Neural cell (in vitro differentiated cells): ENCODE measurements around the gene LEF1. TPM values are rescaled to one million over a fixed set of nuclear protein-coding genes. Genes with fewer than 3 reads are reported as not detected.

Experiments
- H2AFZ ChIP-seq: fragments of 200-600, 300-800 bp; sonication (generic), shearing (Covaris generic); 2 replicates; pipeline ENCODE4 v1.6.0; 2014; ENCODE audit warnings: low read depth, mild to moderate bottlenecking, antibody characterized with exemption, low read length, moderate library complexity
- H3F3A ChIP-seq: fragments of 200-600 bp; shearing (Covaris generic); 2 replicates; pipeline ENCODE4 v1.6.1; 2016; ENCODE audit warnings: mild to moderate bottlenecking, moderate library complexity, mixed read lengths, antibody characterized with exemption, low read length; ENCODE audit not compliant: insufficient read depth, poor library complexity, severe bottlenecking
- H3K27ac ChIP-seq: fragments of 200-600, 300-800 bp; sonication (generic), shearing (Covaris generic); 2 replicates; pipeline ENCODE4 v1.5.1; 2014; ENCODE audit warnings: mild to moderate bottlenecking, low read length, moderate library complexity
- H3K27me3 ChIP-seq: fragments of 300-800, 200-600 bp; sonication (generic), shearing (Covaris generic); 2 replicates; pipeline ENCODE4 v1.6.0; 2014; ENCODE audit warnings: mild to moderate bottlenecking, low read depth, low read length, moderate library complexity; ENCODE audit not compliant: insufficient read depth
- H3K36me3 ChIP-seq: fragments of 300-800, 200-600 bp; sonication (generic), shearing (Covaris generic); 2 replicates; pipeline ENCODE4 v1.5.1; 2014; ENCODE audit warnings: mild to moderate bottlenecking, antibody characterized with exemption, low read length, moderate library complexity; ENCODE audit not compliant: insufficient read depth
- H3K4me2 ChIP-seq: fragments of 300-800, 200-600 bp; sonication (generic), shearing (Covaris generic); 2 replicates; pipeline ENCODE4 v1.6.0; 2014; ENCODE audit warnings: mild to moderate bottlenecking, low read length
- H3K4me3 ChIP-seq: fragments of 300-800, 200-600 bp; sonication (generic), shearing (Covaris generic); 2 replicates; pipeline ENCODE4 v1.5.1; 2014; ENCODE audit warnings: mild to moderate bottlenecking, low read length, moderate library complexity
- H3K79me2 ChIP-seq: fragments of 200-600 bp; shearing (Covaris generic); replicated peaks from 2 replicates; pipeline ENCODE4 v1.6.0; 2014; ENCODE audit warnings: mild to moderate bottlenecking, low read length, moderate library complexity; ENCODE audit not compliant: insufficient read depth
- H3K9ac ChIP-seq: fragments of 300-800, 200-600 bp; sonication (generic), shearing (Covaris generic); 2 replicates; pipeline ENCODE4 v1.6.1; 2016; ENCODE audit warnings: mild to moderate bottlenecking, low read length, mixed read lengths
- H3K9me2 ChIP-seq: fragments of 200-600 bp; shearing (Covaris generic); 2 replicates; pipeline ENCODE4 v1.6.1; 2016; ENCODE audit warnings: mild to moderate bottlenecking, low read length, mixed read lengths; ENCODE audit not compliant: insufficient read depth
- H3K9me3 ChIP-seq: fragments of 200-600, 300-800 bp; sonication (generic), shearing (Covaris generic); 2 replicates; pipeline ENCODE4 v1.6.1; 2016; ENCODE audit warnings: mild to moderate bottlenecking, mixed run types, low read length, moderate library complexity, mixed read lengths
- H4K20me1 ChIP-seq: fragments of 200-600 bp; shearing (Covaris generic); 2 replicates; pipeline ENCODE4 v1.6.1; 2016; ENCODE audit warnings: mild to moderate bottlenecking, mixed run types; ENCODE audit not compliant: insufficient read depth
- EP300 ChIP-seq: fragments of 450-650 bp; conservative IDR thresholded peaks from 2 replicates; pipeline ENCODE4 v1.6.1; 2014; ENCODE audit warnings: antibody characterized with exemption, mild to moderate bottlenecking, moderate library complexity; ENCODE audit not compliant: poor library complexity, severe bottlenecking
- EZH2 ChIP-seq: fragments of 200-600, 300-800 bp; shearing (Covaris generic), sonication (generic); IDR thresholded peaks from 2 replicates; pipeline ENCODE4 v1.6.1; 2014; ENCODE audit warnings: antibody characterized with exemption, low read length, borderline replicate concordance, mild to moderate bottlenecking; ENCODE audit not compliant: insufficient read depth, poor library complexity, severe bottlenecking
- MXI1 ChIP-seq: fragments of 450-650 bp; conservative IDR thresholded peaks from 2 replicates; pipeline ENCODE4 v1.6.1; 2014; ENCODE audit warnings: antibody characterized with exemption, mild to moderate bottlenecking; ENCODE audit not compliant: poor library complexity, severe bottlenecking
- POLR2AphosphoS5 ChIP-seq: IDR thresholded peaks from 2 replicates; pipeline ENCODE4 v1.6.1; 2012
- RAD21 ChIP-seq: fragments of 450-650 bp; conservative IDR thresholded peaks from 2 replicates; pipeline ENCODE4 v1.6.1; 2014; ENCODE audit warnings: antibody characterized with exemption, mild to moderate bottlenecking, moderate library complexity
- SMC3 ChIP-seq: fragments of 450-650 bp; conservative IDR thresholded peaks from 2 replicates; pipeline ENCODE4 v1.6.1; 2014; ENCODE audit warnings: antibody characterized with exemption, mild to moderate bottlenecking, moderate library complexity; ENCODE audit not compliant: poor library complexity
- TAF1 ChIP-seq: IDR thresholded peaks from 2 replicates; pipeline ENCODE4 v1.6.1; 2012; ENCODE audit warnings: low read depth
- polyA plus RNA-seq: library from polyadenylated mRNA; depleted of rRNA; stranded (reverse); fragments of >200 nt; gene quantifications from 2 replicates; pipeline ENCODE4 v1.2.3, GENCODE V29; 2014
- TF ChIP-seq, protein P1 (sequence below): IDR thresholded peaks from 2 replicates; pipeline ENCODE4 v1.6.1; 2012; ENCODE audit warnings: borderline replicate concordance
- TF ChIP-seq, protein P2 (sequence below): fragments of 450-650 bp; IDR thresholded peaks from 2 replicates; pipeline ENCODE4 v1.5.1; 2014; ENCODE audit warnings: antibody characterized with exemption, mild to moderate bottlenecking, moderate library complexity; ENCODE audit not compliant: poor library complexity, severe bottlenecking

LEF1 gene
- polyA plus RNA-seq, 1 donor from 2014 or later, result 0.78 TPM

DNA sequence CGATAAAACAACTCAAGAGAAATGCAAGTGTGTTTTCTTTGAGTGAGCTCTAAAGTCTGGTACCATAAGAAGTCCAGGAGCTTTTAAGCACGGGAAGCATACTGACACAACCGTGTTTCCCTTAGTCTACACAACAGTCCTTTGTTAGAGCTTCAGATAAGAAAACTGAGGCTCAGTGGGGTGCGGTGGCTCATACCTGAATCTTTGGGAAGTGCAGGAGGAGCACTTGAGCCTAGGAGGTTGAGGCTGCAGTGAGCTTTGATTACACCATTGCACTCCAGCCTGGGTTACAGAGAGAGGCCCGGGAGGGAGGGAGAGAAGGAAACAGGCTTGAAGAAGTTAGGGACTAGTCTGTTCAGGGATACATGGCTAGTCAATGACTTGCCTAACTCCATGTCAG, 21.9 kb downstream of the LEF1 start:
- no peak overlapping the region for H3K9ac ChIP-seq
- H3F3A ChIP-seq, result peaks cover 4% of the 10 kb centered on the region
- no peaks in the 10 kb centered on the region for H3K79me2 ChIP-seq
- no peak overlapping the region for H3K27ac ChIP-seq
- no peak overlapping the region for H3K4me3 ChIP-seq
- no peaks in the 10 kb centered on the region for H3K27me3 ChIP-seq
- TF ChIP-seq TAF1 (no peak), SMC3 (no peak), POLR2AphosphoS5 (no peak), EZH2 (no peak), EP300 (no peak), RAD21 (no peak), MXI1 (no peak)
- TF ChIP-seq, protein P1, sequence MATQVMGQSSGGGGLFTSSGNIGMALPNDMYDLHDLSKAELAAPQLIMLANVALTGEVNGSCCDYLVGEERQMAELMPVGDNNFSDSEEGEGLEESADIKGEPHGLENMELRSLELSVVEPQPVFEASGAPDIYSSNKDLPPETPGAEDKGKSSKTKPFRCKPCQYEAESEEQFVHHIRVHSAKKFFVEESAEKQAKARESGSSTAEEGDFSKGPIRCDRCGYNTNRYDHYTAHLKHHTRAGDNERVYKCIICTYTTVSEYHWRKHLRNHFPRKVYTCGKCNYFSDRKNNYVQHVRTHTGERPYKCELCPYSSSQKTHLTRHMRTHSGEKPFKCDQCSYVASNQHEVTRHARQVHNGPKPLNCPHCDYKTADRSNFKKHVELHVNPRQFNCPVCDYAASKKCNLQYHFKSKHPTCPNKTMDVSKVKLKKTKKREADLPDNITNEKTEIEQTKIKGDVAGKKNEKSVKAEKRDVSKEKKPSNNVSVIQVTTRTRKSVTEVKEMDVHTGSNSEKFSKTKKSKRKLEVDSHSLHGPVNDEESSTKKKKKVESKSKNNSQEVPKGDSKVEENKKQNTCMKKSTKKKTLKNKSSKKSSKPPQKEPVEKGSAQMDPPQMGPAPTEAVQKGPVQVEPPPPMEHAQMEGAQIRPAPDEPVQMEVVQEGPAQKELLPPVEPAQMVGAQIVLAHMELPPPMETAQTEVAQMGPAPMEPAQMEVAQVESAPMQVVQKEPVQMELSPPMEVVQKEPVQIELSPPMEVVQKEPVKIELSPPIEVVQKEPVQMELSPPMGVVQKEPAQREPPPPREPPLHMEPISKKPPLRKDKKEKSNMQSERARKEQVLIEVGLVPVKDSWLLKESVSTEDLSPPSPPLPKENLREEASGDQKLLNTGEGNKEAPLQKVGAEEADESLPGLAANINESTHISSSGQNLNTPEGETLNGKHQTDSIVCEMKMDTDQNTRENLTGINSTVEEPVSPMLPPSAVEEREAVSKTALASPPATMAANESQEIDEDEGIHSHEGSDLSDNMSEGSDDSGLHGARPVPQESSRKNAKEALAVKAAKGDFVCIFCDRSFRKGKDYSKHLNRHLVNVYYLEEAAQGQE, result no peak
- TF ChIP-seq, protein P2, sequence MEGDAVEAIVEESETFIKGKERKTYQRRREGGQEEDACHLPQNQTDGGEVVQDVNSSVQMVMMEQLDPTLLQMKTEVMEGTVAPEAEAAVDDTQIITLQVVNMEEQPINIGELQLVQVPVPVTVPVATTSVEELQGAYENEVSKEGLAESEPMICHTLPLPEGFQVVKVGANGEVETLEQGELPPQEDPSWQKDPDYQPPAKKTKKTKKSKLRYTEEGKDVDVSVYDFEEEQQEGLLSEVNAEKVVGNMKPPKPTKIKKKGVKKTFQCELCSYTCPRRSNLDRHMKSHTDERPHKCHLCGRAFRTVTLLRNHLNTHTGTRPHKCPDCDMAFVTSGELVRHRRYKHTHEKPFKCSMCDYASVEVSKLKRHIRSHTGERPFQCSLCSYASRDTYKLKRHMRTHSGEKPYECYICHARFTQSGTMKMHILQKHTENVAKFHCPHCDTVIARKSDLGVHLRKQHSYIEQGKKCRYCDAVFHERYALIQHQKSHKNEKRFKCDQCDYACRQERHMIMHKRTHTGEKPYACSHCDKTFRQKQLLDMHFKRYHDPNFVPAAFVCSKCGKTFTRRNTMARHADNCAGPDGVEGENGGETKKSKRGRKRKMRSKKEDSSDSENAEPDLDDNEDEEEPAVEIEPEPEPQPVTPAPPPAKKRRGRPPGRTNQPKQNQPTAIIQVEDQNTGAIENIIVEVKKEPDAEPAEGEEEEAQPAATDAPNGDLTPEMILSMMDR, result no peak
- no peaks in the 10 kb centered on the region for H3K9me2 ChIP-seq
- no peak overlapping the region for H2AFZ ChIP-seq
- no peaks in the 10 kb centered on the region for H4K20me1 ChIP-seq
- no peaks in the 10 kb centered on the region for H3K9me3 ChIP-seq
- no peak overlapping the region for H3K4me2 ChIP-seq
- H3K36me3 ChIP-seq, result no peaks in the 10 kb centered on the region

DNA sequence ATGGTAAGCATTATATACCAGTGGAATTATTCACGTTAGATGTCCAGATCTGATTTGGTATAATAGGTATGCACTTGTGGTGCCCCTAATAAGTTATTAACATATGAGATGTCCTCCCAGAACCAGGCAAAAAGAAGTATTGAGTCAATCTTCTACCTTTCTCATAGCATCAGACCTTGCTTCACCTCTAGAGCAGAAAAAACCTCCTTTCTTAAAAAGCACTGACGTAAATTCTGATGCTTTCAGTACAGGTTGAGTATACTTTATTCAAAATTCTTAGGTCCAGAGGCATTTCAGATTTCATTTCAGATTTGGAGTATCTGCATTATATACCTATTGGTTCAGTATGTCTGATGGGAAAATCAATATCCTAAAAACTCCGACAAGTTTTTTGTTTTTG, 22.4 kb downstream of the LEF1 start:
- no peak for TF ChIP-seq TAF1
- TF ChIP-seq EP300, result no peak
- TF ChIP-seq MXI1, result no peak
- no peak for TF ChIP-seq RAD21
- no peak for TF ChIP-seq SMC3
- TF ChIP-seq EZH2, result no peak
- TF ChIP-seq, protein P1, result no peak
- TF ChIP-seq, protein P2, result no peak
- TF ChIP-seq POLR2AphosphoS5, result no peak
- peaks cover 5% of the 10 kb centered on the region for H3F3A ChIP-seq
- no peak overlapping the region for H2AFZ ChIP-seq
- no peaks in the 10 kb centered on the region for H3K36me3 ChIP-seq
- no peaks in the 10 kb centered on the region for H3K9me3 ChIP-seq
- no peaks in the 10 kb centered on the region for H4K20me1 ChIP-seq
- no peaks in the 10 kb centered on the region for H3K79me2 ChIP-seq
- H3K9me2 ChIP-seq, result no peaks in the 10 kb centered on the region
- no peak overlapping the region for H3K4me3 ChIP-seq
- H3K27me3 ChIP-seq, result no peaks in the 10 kb centered on the region
- no peak overlapping the region for H3K4me2 ChIP-seq
- H3K27ac ChIP-seq, result no peak overlapping the region
- H3K9ac ChIP-seq, result no peak overlapping the region
